SKM-1 treated with dmso at 0.1 percent for 144 hours (cell line): ENCODE measurements around the gene CPO.
A peak's percentile ranks its signal among the peaks of the same experiment; 100 is the strongest.

Experiments
- DNase-seq: peaks from one replicate; lab custom pipeline; 2025; ENCODE audit not compliant: unreplicated experiment; lab: John Stamatoyannopoulos, UW

Gene CPO

GRCh38 chr2:206971805-206972204, 32.5 kb downstream of the CPO start:
- DNase-seq: no peak

DNA sequence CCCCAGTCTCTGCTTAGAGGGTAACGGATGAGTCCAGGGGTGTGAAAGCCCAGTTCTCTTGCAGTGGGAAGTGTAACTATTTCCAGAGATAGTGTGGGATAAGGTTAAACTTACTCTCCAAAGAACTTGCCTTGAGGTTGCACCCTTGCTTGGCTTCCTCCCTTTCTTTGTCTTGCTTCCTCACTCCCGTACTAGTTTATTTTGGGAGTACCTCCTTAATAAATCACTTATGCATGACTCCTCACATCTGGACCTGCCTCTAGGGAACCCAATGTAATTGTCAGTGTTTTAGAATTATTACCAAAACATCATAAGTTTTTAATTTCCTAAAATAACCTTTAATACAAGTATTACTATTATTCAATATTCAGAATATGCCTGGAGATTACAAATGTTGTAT, 35.2 kb downstream of the CPO start:
- DNase-seq: no peak

DNA sequence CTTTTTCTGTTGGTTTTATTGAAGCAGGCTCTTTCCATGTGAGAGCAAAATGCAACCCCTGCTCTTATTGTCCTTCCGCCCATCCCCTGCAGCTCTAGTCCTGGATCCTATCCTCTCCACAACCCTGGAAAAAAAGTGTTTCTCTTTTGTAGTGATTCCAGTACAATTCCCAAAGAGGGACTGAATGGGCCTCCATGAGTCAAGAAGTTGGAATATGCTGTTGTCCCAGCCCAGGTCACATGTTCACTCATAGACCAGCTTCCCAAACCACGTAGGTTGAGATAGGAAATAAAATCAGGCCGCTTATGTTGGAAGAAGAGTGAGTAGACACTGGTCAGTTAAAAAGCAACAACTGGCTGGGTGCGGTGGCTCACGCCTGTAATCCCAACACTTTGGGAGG, 39.4 kb downstream of the CPO start:
- DNase-seq: no peak

GRCh38 chr2:206979365-206979764, 40.0 kb downstream of the CPO start:
- no peak for DNase-seq

DNA sequence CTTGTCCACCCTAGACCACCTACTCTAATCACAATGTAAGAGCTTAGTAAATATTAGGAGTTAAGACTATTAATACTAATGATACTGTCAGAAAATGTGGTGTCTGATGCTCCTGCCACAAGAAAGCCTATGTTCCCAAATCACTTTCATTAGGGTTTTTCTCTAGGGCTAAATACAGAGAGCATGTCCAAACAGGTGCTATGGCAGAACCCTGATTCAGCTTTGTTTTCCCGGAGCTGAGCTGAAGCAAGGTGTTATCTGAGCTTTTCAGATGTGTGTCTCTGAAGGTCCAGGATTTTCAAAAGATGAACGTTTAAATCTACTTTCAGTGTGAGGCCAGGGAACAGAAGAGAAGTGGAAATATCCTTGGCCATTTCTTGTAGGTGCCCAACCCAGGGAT, 40.6 kb downstream of the CPO start:
- no peak for DNase-seq

DNA sequence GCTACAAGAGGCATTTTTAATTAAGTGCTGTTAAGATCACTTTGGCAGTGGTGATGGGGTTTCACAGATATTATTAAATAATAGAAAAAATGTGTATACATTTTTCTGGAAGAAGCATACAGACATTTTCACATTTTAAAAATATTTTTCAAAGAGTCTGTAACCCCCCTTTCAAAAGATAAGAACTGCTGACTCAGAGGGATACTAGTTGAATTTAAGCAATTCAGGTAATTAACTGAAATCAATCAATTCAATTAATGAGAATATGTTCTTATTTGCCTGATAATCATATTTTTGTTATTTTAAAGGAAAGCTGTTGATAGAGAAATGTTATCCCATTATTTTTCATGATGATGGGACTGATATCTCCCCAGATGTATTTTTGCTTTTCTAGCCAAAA, 41.1 kb downstream of the CPO start:
- DNase-seq: no peak

GRCh38 chr2:206981086-206981674, 41.9 kb downstream of the CPO start:
- DNase-seq: no peak

- peak; percentile 26 for DNase-seq
Measured at GRCh38 chr2:206981739-206982340, 42.5 kb downstream of the CPO start.

DNA sequence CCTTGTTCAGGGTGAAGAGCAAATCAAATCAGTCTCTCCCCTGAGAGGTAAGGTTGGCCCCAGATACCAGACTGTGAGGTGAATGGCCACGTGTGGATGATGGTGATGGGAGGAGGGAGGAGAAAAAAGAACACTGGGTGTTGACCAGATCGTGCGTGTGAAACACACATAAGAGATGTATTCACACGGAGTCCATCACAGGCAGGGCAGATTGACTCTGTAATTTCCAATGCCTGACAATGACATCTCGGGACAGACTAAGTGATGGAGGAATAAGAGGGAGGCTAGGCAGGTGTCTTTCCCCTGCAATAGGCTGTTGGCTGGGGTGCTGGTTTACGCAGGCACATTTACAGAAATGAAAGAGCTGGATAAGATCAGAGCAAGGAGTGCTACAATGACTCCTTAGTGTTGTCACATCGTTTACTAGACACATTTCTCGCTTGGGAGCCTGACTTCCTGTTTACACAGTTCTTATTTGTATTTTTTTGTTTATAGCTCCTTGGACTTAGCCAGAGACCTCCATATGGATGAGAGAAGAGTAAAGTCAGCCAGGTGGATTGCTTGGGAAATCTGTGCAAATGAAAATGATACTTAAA, 43.1 kb downstream of the CPO start:
- no peak for DNase-seq

GRCh38 chr2:206983161-206983859, 44.0 kb downstream of the CPO start:
- no peak for DNase-seq

DNA sequence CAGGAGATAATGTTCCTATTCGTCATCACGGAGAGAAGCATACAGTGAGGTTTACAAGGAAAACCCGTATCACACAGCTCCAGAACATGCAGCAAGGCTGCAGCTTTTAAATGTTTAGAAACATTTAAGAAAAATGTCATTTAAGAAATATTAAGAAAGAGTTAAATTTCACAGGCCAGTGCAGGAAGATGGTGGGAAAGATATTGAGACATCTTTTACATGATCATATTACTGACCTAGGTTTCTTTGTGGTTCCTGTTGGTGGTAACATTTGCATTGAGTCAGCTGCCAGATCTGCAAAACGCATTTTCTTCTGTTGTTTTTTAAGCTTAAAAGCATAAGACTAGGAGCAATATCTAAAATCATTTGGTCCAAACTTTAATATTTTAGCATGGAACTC, 44.9 kb downstream of the CPO start:
- DNase-seq: no peak

DNA sequence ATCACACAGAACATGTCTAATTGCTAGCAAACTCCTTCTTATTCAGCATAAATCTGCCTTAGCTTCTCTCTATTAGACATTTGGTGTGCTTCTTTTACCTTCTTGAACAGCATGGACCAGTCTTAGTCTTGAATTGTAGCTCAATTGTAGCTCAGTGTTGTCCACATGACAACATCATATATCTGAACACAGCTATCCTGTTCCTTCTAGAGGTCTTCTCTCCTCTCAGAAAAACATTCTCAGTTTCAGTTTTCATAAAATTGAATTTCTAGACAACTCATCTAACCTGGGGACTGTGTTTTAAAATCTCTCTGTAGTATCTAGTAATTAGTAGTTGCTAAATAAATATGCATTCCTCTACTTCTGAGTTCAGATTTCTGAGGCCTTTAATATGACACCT, 47.6 kb downstream of the CPO start:
- DNase-seq: no peak

GRCh38 chr2:206987810-206988209, 48.5 kb downstream of the CPO start:
- DNase-seq: no peak

GRCh38 chr2:206988884-206989283, 49.6 kb downstream of the CPO start:
- DNase-seq: no peak

GRCh38 chr2:206989311-206989710, 50.0 kb downstream of the CPO start:
- DNase-seq: peak; percentile 32

DNA sequence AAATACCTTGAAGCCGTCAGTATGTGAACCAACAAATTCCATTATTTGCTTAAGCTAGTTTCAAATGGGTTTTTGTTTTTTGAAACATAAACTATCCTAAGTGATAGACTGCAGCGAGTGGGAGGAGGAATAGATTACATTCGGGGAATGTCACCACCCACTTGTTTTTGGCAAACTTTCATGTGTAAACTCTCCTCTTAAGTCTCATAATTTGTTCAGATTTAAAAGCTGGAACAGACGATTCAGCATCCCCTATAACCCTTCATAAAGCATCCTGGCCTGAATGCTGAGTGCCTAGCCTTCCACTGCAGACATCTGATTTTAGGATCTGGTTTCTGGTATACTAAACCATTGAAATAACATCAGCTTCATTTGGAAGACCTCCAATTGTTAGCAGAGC, 51.0 kb downstream of the CPO start:
- DNase-seq: no peak

GRCh38 chr2:206991070-206991469, 51.8 kb downstream of the CPO start:
- DNase-seq: no peak

DNA sequence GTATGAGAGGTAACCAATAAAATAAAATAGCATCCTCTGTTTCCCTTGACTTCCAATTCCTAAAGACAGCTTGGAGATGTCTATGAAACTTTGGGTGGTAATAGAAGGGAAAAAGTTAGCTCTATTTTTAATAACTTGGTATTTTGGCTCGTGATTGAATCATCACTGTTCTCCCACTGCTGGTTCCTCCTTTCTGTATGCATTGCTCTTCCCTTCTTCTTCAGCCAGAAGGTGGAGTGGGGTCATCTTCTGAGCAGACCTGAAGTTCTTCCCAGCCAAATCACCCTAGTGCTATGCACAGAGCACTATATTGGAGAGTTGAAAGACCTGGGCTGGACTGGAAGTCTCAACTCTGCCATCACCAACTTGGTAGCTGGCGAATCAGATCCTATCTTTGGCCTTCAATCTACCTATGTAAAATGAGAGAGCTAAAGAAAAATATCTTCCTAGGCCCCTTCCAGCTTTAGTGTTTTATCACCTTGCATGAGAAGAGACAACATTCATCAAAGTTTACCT, 54.1 kb downstream of the CPO start:
- DNase-seq: peak; percentile 24

DNA sequence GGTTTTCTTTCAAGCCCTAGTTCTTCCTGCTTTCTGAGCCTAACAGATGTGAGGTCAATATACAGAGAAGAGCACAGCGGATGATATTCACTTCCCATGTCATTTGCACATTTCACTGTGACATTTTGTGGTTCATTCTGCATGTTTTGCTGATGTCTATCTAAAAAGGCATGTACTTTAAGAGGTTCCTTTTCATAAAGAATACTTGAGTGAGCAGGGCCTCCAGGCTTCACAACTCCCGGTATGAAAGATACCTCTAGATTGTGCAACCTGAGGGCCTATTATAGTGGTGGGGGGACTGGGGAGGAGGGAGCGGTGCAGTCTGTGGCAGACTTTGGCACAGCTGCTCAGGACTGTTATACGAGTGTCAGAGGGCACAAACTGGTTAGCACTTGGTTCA, 54.6 kb downstream of the CPO start:
- peak; percentile 39 for DNase-seq

DNA sequence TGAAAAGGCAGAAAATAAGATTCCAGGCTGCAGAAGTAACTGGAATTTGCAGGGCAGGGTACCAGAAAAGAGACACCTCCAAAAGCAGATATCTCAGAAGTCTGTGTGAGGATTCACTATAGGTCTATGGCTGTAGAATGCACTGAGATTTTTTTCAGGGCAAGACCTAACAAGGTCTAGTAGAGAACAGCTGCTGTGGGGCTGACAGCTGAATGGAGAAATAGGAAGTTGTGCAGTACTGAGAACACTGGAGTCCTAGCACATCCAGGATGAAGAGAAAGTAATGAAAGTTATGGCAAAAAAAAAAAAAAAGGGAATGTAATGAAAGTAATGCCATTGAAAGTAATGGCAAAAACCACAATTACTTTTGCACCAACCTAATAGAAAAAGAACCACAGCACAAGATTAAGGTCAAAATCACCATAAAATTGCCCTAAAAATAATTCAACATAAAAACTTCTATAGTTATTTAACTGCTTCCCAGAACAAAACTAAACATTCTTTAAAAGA, 57.3 kb downstream of the CPO start:
- DNase-seq: no peak

DNA sequence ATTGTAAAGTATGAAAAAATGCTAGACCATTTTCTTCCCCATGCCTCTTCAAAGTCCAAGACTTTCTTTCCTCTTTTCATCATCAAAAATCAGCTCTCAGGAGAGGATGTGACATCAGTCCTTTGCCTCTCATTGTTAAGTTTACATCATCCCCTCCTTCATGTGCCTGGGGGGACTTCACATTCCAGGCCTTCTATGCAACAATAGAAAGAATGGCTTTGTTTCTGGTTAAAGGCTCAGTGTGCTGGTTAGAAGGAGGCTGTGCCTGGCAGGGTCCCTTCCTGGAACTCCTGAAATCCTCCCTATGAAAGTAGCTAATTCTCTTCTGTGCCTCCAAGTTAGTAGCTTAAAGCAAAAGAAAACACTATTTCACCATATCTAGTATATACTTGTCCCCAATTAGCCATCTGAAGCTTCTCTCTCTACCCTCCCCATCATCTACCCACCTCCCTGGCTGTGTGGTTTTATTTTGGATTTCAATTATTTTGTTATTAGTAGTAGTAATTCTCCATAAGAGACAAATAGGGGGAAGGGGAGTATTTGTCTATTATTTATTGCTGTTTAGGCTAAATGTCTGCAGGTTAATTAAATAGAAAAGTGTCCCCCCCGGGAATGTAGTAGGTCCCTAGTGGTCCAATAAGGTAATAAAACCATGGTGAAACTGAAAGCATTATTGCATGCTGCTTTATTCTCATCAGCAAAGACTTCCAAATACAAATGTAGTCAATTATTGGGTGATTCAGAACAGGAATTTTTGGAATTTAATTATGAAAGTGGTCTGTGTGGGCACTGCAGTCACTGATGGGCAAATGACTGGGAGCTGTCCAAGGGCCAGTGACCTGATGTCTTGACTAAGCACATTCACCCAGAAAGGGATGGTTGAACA, 69.0 kb downstream of the CPO start:
- no peak for DNase-seq
